Measurements from ENCODE around the gene ANKRD45. TPM values are rescaled to one million over a fixed set of nuclear protein-coding genes. Genes with fewer than 3 reads are reported as not detected.
A peak's percentile ranks its signal among the peaks of the same experiment; 100 is the strongest.
"Not testable (repeated sequence)": the region's sequence is repeated elsewhere in the genome, so short reads cannot be mapped to it uniquely, and the experiment has no call there.

Gene ANKRD45
- total and polyA plus RNA-seq, 7 donors = 0.05 TPM; not detected in 6

DNA sequence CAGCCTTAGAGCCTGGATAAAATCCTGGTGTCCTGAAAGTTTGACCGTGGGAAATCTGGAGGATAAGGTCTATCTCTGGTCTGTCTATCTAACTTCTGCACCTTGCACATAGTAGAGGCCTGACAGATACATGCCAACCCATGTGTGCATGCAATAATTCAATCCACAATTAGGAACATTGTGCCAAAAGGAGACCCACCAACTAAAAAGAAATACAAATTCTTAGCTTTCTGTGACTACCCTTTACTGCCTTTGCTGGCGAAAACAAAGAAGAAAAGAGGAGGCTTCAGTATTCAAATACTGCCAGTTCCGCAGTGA lies 44.7 kb upstream of the ANKRD45 start:
- ATAC-seq (peak in 1 of 4 donors; percentile 21), DNase-seq (no peak)
- intact Hi-C loops (cut with DNase I) = loop anchor here (2.0 to 10.0 kb wide), 2 partner anchors 284 to 290 kb away; no protein-coding TSS in a partner anchor
- H3K9me3 ChIP-seq = no peaks in the 10 kb centered on the region
- H3K4me3 ChIP-seq = peak overlapping the region; percentile 98
- 56 to 60% (median 56%) methylated on average over 3 of the region's 3 CpGs for WGBS, 3 donors
- H3K4me1 ChIP-seq = peaks cover 21% of the 10 kb centered on the region
- H3K27me3 ChIP-seq (ENCODE audit: insufficient read depth in 3 of 3, low read length in 2 of 3) = no peaks in the 10 kb centered on the region
- H3K36me3 ChIP-seq (ENCODE audit: insufficient read depth in 1 of 2, low read depth in 1 of 2) = no peaks in the 10 kb centered on the region
- H3K27ac ChIP-seq = peak overlapping the region; percentile 93
- TF ChIP-seq, protein P1, sequence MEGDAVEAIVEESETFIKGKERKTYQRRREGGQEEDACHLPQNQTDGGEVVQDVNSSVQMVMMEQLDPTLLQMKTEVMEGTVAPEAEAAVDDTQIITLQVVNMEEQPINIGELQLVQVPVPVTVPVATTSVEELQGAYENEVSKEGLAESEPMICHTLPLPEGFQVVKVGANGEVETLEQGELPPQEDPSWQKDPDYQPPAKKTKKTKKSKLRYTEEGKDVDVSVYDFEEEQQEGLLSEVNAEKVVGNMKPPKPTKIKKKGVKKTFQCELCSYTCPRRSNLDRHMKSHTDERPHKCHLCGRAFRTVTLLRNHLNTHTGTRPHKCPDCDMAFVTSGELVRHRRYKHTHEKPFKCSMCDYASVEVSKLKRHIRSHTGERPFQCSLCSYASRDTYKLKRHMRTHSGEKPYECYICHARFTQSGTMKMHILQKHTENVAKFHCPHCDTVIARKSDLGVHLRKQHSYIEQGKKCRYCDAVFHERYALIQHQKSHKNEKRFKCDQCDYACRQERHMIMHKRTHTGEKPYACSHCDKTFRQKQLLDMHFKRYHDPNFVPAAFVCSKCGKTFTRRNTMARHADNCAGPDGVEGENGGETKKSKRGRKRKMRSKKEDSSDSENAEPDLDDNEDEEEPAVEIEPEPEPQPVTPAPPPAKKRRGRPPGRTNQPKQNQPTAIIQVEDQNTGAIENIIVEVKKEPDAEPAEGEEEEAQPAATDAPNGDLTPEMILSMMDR (IDR thresholded peaks at IDR 0.05) = no peak

DNA sequence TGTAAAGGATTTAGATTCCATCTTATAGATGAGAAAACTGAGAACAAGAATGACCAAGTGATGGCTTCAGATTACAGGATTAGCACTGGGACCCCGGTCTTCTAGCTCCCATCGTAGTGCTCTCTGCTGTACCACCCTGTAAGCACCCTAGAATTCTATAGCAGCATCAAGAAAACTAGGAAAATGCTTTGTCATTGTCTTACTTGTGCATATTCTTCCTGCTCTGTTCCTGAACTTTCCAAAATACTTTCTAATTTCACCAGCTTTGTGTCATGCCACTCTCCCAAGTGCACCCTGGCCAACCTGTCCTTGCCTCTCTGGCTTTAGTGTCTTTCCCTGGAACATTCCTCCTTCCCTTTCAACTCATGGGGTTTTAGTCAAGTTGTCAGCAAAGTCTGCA lies 39.1 kb upstream of the ANKRD45 start:
- no peak overlapping the region for H3K4me3 ChIP-seq
- no peak for ATAC-seq
- no peak overlapping the region for H3K27ac ChIP-seq
- intact Hi-C loops (cut with DNase I) = no loop called here
- no peaks in the 10 kb centered on the region for H3K27me3 ChIP-seq (ENCODE audit: insufficient read depth in 3 of 3, low read length in 2 of 3)
- no peaks in the 10 kb centered on the region for H3K36me3 ChIP-seq (ENCODE audit: insufficient read depth in 1 of 2, low read depth in 1 of 2)
- H3K9me3 ChIP-seq = no peaks in the 10 kb centered on the region
- H3K4me1 ChIP-seq = no peaks in the 10 kb centered on the region
- WGBS, 3 donors = 54 to 79% (median 63%) methylated on average over 2 of the region's 2 CpGs
- DNase-seq = no peak
- TF ChIP-seq, protein P1 (IDR thresholded peaks at IDR 0.05) = no peak

DNA sequence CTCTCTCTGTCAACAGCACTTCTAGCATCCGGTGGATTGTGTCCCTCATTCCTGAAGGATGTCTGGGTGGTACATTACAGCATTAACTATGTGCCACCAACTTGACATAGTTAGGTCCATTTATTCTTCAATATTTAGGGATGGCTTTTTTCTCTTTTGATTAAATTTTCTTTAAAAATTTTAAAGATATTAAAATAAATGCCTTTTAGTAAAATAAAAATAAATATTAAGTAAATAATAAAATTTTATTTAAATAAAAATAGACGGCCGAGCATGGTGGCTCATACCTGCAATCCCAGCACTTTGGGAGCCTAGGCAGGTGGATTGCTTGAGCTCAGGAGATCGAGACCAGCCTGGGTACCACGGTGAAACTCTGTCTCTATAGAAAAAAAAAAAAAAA lies 35.5 kb upstream of the ANKRD45 start:
- TF ChIP-seq, protein P1 (IDR thresholded peaks at IDR 0.05) = no peak
- H3K27me3 ChIP-seq (ENCODE audit: insufficient read depth in 3 of 3, low read length in 2 of 3) = no peaks in the 10 kb centered on the region
- no peak overlapping the region for H3K4me3 ChIP-seq
- ATAC-seq (no peak), DNase-seq (no peak)
- H3K36me3 ChIP-seq (ENCODE audit: insufficient read depth in 1 of 2, low read depth in 1 of 2) = no peaks in the 10 kb centered on the region
- no peaks in the 10 kb centered on the region for H3K9me3 ChIP-seq
- no peaks in the 10 kb centered on the region for H3K4me1 ChIP-seq
- WGBS, 3 donors = 75 to 84% (median 79%) methylated on average over 5 of the region's 5 CpGs
- H3K27ac ChIP-seq = no peak overlapping the region
- intact Hi-C loops (cut with DNase I) = no loop called here

DNA sequence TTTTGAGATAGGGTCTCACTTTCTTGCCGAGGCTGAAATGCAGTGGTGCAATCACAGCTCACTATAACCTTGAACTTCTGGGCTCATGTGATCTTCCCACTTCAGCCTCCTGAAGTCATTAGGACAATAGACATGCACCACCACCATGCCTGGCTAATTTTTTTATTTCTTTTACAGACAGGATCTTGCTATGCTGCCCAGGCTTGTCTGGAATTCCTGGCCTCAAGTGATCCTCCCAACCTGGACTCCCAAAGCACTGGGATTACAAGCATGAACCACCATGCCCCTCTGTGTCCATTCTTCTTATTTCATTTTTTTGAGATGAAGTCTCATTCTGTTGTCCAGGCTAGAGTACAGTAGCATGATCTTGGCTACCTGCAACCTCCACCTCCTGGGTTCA lies 33.1 kb upstream of the ANKRD45 start:
- 83 to 92% (median 89%) methylated on average over 1 of the region's 1 CpG for WGBS, 3 donors
- TF ChIP-seq, protein P1 (IDR thresholded peaks at IDR 0.05) = no peak

DNA sequence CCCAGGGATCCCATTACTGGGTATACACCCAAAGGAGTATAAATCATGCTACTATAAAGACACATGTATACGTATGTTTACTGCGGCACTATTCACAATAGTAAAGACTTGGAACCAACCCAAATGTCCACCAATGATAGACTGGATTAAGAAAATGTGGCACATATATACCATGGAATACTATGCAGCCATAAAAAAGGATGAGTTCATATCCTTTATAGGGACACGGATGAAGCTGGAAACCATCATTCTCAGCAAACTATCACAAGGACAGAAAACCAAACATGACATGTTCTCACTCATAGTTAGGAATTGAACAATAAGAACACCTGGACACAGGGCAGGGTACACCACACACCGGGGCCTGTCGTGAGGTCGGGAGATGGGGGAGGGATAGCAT lies 31.6 kb upstream of the ANKRD45 start:
- H3K9me3 ChIP-seq; DNase-seq; H3K4me3 ChIP-seq; H3K27me3 ChIP-seq (ENCODE audit: insufficient read depth in 3 of 3, low read length in 2 of 3); H3K36me3 ChIP-seq (ENCODE audit: insufficient read depth in 1 of 2, low read depth in 1 of 2); intact Hi-C loops (cut with DNase I); H3K27ac ChIP-seq; ATAC-seq; H3K4me1 ChIP-seq: not testable (repeated sequence)
- 90 to 97% (median 95%) methylated on average over 6 of the region's 6 CpGs for WGBS, 3 donors

More for the DNA sequence above, 33.1 kb upstream of the ANKRD45 start:
- intact Hi-C loops (cut with DNase I) = no loop called here
- Histone ChIP-seq H3K4me3 (no peak overlapping the region), H3K36me3 (ENCODE audit: insufficient read depth in 1 of 2, low read depth in 1 of 2) (no peaks in the 10 kb centered on the region), H3K9me3 (no peaks in the 10 kb centered on the region), H3K27me3 (ENCODE audit: insufficient read depth in 3 of 3, low read length in 2 of 3) (no peaks in the 10 kb centered on the region), H3K4me1 (no peaks in the 10 kb centered on the region), H3K27ac (no peak overlapping the region)
- no peak for DNase-seq
- no peak for ATAC-seq

Measured in psoas muscle (tissue), 8 donors.